Activated T-cell treated with anti-CD3 and anti-CD28 coated beads, Interleukin-2, amount 50 U/mL, for 24 hours (primary cell): ENCODE data around the gene CERS6.

Experiments
- DNase-seq: peaks from one replicate; pipeline ENCODE4 v3.0.0-alpha.2; 2020
- H3K27ac Mint-ChIP-seq: 2 replicates; pipeline ENCODE4 v1.8.0; 2020; ENCODE audit warnings: mild to moderate bottlenecking, mixed read lengths
- H3K27me3 Mint-ChIP-seq: 2 replicates; pipeline ENCODE4 v1.8.0; 2020; ENCODE audit warnings: mixed read lengths
- H3K36me3 Mint-ChIP-seq: 2 replicates; pipeline ENCODE4 v1.8.0; 2020; ENCODE audit warnings: low read depth, mixed read lengths
- H3K4me1 Mint-ChIP-seq: 2 replicates; pipeline ENCODE4 v1.8.0; 2020; ENCODE audit warnings: low read depth, mixed read lengths
- H3K4me3 Mint-ChIP-seq: 2 replicates; pipeline ENCODE4 v1.8.0; 2020; ENCODE audit warnings: mild to moderate bottlenecking, moderate library complexity, mixed read lengths
- H3K9me3 Mint-ChIP-seq: 2 replicates; pipeline ENCODE4 v1.8.0; 2020; ENCODE audit warnings: mixed read lengths

The CERS6 gene

DNA sequence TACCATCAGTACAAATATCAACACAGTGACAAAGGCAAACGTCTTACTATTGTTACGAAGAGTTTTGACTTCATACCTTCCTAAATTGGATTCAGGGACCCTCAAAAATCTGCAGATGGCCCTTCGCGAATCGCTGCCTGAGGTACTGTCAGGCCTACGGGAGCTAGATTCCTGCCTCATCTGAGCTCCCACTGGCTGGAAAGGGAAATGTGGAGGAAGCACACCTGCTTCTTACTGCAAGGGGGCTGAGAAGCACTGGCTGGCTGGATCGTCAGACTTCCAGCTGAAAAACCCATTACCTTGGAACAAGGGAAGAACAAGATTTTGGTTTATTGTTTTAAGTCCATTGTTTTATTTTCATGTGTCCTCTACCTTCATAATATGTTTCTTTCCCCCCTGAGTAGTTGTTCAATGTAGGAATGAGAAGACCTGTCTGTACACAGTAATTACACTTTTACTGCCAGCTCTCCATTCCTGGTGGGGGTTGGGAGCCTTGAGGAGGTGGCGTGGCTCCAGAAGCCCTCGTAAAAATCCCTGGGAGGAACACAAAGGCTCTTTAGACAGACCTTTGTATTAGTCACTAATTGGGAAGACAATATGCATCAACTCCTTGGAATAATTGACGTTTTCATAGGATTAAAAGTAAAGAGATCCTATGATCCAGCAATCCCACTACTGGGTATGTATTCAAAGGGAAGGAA, 222.2 kb downstream of the CERS6 start:
- no peak for DNase-seq
- Mint-ChIP-seq H3K4me3 (no peak overlapping the region), H3K27me3 (no peaks in the 10 kb centered on the region), H3K9me3 (no peaks in the 10 kb centered on the region), H3K4me1 (no peaks in the 10 kb centered on the region), H3K27ac (no peak overlapping the region), H3K36me3 (peaks cover 11% of the 10 kb centered on the region)

- H3K27ac Mint-ChIP-seq = no peak overlapping the region
- peaks cover 11% of the 10 kb centered on the region for H3K36me3 Mint-ChIP-seq
These were observed 223.0 kb downstream of the CERS6 start for GRCh38 chr2:168679081-168679480.

DNA sequence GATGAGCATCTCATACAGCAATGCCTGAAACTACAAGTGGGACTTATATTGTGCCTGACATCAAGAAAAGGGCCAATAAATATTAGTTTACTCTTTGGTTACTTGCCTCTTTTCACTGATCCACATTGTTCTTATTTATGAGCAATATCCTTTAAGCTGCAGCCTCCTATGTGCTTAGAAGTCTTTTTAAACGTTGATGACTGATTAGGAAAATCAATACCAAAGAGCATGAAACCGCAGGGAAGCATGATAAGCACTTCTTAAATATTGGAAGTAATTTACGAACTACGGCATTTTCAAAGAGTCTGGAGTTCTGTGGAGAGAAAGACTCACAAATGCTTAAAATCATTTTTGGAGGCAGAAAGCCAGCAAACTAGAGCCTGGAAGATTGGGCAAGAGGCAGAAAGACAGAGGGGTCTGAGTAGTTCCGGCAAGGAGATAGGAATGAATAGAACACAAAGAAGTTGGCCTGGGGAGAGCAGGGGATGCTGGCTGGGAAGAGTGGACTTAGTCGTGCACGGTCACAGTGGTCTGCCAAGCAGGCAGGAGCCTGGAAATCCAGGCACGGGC, 223.8 kb downstream of the CERS6 start:
- peaks cover 11% of the 10 kb centered on the region for H3K36me3 Mint-ChIP-seq
- no peaks in the 10 kb centered on the region for H3K9me3 Mint-ChIP-seq
- DNase-seq = no peak
- H3K27ac Mint-ChIP-seq = no peak overlapping the region
- H3K4me1 Mint-ChIP-seq = no peaks in the 10 kb centered on the region
- H3K27me3 Mint-ChIP-seq = no peaks in the 10 kb centered on the region
- H3K4me3 Mint-ChIP-seq = no peak overlapping the region

More at GRCh38 chr2:168679081-168679480, 223.0 kb downstream of the CERS6 start:
- H3K27me3 Mint-ChIP-seq = no peaks in the 10 kb centered on the region
- DNase-seq = no peak
- H3K4me3 Mint-ChIP-seq = no peak overlapping the region
- no peaks in the 10 kb centered on the region for H3K4me1 Mint-ChIP-seq
- H3K9me3 Mint-ChIP-seq = no peaks in the 10 kb centered on the region

DNA sequence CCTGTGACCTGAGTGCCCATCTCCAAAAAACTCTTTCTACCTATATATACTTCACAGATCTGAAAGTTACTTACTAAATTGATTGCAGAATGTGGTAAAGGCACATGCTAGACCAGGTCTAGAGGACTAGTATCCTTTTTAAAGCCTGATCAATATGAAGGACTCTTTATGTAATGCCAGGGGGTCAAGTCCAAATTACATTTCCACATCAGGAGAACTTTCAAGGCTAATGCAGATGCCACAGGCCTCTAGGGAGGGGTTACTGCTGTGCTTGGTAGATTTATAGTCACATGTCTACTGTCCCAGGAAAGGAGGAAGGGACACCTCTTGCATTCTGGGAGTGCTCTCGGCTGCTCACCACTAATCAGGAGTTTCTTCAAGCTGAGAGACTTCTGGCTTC, 227.9 kb downstream of the CERS6 start:
- H3K4me1 Mint-ChIP-seq = no peaks in the 10 kb centered on the region
- H3K36me3 Mint-ChIP-seq = no peaks in the 10 kb centered on the region
- no peaks in the 10 kb centered on the region for H3K27me3 Mint-ChIP-seq
- H3K9me3 Mint-ChIP-seq = no peaks in the 10 kb centered on the region
- no peak overlapping the region for H3K4me3 Mint-ChIP-seq
- H3K27ac Mint-ChIP-seq = no peak overlapping the region
- DNase-seq = no peak

DNA sequence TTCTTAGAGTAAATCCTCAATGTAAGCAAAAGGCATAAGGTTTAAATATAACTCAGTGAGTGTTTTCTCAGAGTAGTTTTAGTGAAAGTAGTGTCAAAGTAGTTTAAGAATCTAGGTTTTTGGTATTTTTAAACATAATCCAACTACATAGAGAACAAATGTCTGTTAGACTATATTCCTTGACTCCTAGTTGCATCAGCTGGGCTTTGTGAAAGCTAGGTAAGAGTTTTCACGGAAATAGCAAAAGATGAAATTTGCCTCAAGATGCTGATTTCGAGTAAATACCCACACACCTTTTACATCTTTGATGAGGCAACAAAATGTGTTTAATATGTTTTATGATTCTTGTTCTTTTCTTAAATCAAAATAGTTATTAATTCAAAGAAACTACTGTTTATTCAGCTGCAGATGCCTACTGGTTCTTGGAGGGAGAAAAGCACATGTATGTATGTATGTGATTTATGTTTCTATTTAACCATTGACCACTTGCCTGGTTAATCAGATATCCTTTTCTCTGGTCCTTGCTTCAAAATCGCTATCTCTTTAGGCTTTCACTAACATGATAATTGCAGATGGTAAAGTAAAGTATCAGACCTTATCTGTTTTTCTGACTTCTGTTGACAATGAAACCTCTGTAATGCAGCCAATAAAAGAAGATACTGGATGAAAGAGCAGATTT, 229.0 kb downstream of the CERS6 start:
- Mint-ChIP-seq H3K4me1 (no peaks in the 10 kb centered on the region), H3K4me3 (no peak overlapping the region), H3K27me3 (no peaks in the 10 kb centered on the region), H3K27ac (no peak overlapping the region), H3K36me3 (no peaks in the 10 kb centered on the region), H3K9me3 (no peaks in the 10 kb centered on the region)
- DNase-seq = no peak

GRCh38 chr2:168685600-168686451, 229.8 kb downstream of the CERS6 start:
- Mint-ChIP-seq H3K4me3 (no peak overlapping the region), H3K9me3 (no peaks in the 10 kb centered on the region), H3K27ac (no peak overlapping the region), H3K27me3 (no peaks in the 10 kb centered on the region), H3K36me3 (peaks cover 6% of the 10 kb centered on the region), H3K4me1 (no peaks in the 10 kb centered on the region)
- DNase-seq = no peak

DNA sequence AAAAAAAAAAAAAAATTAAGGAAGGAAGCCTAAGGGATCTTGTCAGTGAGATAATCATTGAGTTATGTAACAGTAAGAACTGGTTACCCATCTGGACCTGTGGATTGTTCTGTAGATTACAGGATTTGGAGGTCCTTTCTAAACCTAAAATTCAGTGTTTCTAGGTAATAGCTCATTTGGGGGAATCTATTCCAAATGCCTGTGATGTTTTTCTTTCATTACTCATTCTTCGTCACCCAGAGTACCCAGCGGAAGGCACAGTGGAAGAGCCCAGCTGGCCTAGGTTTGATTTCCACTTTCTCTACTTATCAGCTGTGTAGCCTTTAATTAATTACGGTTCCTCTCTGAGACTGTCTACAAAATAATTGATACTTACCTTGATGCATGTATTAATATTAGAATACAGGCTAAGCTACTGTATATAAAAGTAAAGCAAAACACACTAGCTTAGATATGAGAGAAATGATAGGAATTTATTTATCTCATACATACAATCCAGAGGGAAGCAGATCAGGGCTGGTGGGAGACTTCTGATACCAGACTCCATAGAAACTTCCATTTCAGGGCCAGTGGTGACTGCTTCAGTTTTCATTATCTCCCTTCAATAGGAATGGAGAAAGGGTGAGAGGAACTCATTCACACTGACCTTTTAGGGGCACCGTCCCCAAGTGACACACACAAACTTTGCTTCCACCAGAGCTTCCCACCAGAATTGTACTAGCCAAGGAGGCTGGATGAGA, 230.6 kb downstream of the CERS6 start:
- no peak for DNase-seq
- Mint-ChIP-seq H3K9me3 (no peaks in the 10 kb centered on the region), H3K4me3 (no peak overlapping the region), H3K4me1 (peaks cover 7% of the 10 kb centered on the region), H3K27ac (no peak overlapping the region), H3K36me3 (peaks cover 14% of the 10 kb centered on the region), H3K27me3 (no peaks in the 10 kb centered on the region)

DNA sequence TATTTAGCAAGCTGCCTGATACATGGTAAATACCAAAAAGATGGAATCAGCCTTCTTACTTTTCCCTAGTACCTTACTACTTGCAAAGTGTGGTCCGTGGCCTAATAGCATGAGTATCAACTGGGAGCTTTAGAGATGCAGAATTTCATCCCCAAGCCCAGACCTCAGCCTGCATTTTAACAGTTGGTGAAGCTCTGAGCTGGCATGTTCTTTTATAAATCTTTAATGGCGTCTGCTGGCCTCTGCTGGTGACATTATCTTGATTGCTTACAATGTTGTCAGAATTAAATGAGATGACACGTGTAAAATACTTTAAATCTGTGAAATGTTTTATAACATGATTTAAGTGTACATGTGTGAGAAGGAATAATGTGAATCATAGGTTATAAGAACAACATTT, 231.2 kb downstream of the CERS6 start:
- DNase-seq = no peak
- Mint-ChIP-seq H3K4me1 (peaks cover 14% of the 10 kb centered on the region), H3K9me3 (no peaks in the 10 kb centered on the region), H3K4me3 (no peak overlapping the region), H3K36me3 (peaks cover 21% of the 10 kb centered on the region), H3K27me3 (no peaks in the 10 kb centered on the region), H3K27ac (no peak overlapping the region)

GRCh38 chr2:168690381-168690885, 234.4 kb downstream of the CERS6 start:
- peaks cover 41% of the 10 kb centered on the region for H3K36me3 Mint-ChIP-seq
- no peaks in the 10 kb centered on the region for H3K27me3 Mint-ChIP-seq
- H3K4me1 Mint-ChIP-seq = peaks cover 17% of the 10 kb centered on the region
- no peaks in the 10 kb centered on the region for H3K9me3 Mint-ChIP-seq
- H3K4me3 Mint-ChIP-seq = no peak overlapping the region
- no peak overlapping the region for H3K27ac Mint-ChIP-seq
- DNase-seq = no peak

DNA sequence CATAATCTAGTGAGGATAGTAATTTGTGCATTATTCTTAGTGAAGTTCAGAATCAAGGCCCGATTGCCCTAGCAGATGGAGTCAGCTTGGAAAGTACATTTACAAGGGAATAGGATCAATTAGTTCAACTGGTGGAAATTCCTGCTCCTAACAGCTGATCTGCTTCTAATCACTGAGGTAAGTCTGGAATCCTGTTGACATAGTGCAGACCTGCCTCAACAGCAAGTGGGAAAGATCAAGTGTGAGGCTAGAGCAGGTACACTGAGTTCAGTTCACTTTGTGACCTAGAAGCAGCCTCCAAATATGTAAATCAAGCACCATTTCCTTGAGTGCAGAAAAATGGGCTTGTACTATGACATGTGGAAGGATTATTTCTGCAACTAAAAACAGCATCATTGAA, 235.1 kb downstream of the CERS6 start:
- H3K27ac Mint-ChIP-seq = no peak overlapping the region
- H3K4me1 Mint-ChIP-seq = peaks cover 17% of the 10 kb centered on the region
- H3K36me3 Mint-ChIP-seq = peaks cover 46% of the 10 kb centered on the region
- DNase-seq = no peak
- H3K9me3 Mint-ChIP-seq = no peaks in the 10 kb centered on the region
- H3K4me3 Mint-ChIP-seq = no peak overlapping the region
- H3K27me3 Mint-ChIP-seq = no peaks in the 10 kb centered on the region

- Mint-ChIP-seq H3K4me3 (no peak overlapping the region), H3K27me3 (no peaks in the 10 kb centered on the region)
These were observed 236.2 kb downstream of the CERS6 start for GRCh38 chr2:168692132-168692744.

GRCh38 chr2:168694173-168694572, 238.1 kb downstream of the CERS6 start:
- no peak overlapping the region for H3K27ac Mint-ChIP-seq
- no peaks in the 10 kb centered on the region for H3K27me3 Mint-ChIP-seq
- H3K9me3 Mint-ChIP-seq = no peaks in the 10 kb centered on the region
- no peak for DNase-seq
- H3K36me3 Mint-ChIP-seq = peaks cover 74% of the 10 kb centered on the region
- peaks cover 17% of the 10 kb centered on the region for H3K4me1 Mint-ChIP-seq
- H3K4me3 Mint-ChIP-seq = no peak overlapping the region

More at GRCh38 chr2:168692132-168692744, 236.2 kb downstream of the CERS6 start:
- peaks cover 56% of the 10 kb centered on the region for H3K36me3 Mint-ChIP-seq
- no peaks in the 10 kb centered on the region for H3K9me3 Mint-ChIP-seq
- H3K27ac Mint-ChIP-seq = peak overlapping the region; percentile 15
- H3K4me1 Mint-ChIP-seq = peaks cover 17% of the 10 kb centered on the region
- no peak for DNase-seq

DNA sequence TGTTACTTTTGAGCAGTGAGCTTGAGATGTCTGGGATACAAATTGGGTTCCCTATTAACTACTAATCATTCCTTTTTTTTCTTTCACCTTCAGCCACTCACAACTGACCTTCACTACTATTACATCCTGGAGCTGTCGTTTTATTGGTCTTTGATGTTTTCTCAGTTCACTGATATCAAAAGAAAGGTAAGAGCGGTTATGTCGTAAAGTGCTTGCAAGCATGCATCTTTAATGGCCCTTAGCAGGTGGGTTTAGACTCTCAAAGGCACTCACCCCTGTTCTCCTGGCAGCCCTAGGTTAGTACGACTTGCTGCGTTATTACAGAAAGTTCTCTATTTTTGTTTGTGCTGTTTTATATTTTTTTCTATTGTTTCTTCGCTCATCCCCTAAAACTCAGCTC, 238.8 kb downstream of the CERS6 start:
- H3K27ac Mint-ChIP-seq = no peak overlapping the region
- peaks cover 17% of the 10 kb centered on the region for H3K4me1 Mint-ChIP-seq

More for the DNA sequence above, 238.8 kb downstream of the CERS6 start:
- Mint-ChIP-seq H3K27me3 (no peaks in the 10 kb centered on the region), H3K4me3 (no peak overlapping the region), H3K36me3 (peaks cover 74% of the 10 kb centered on the region), H3K9me3 (no peaks in the 10 kb centered on the region)
- DNase-seq = no peak
